Measurements from ENCODE around the gene DCANP1. TPM values are rescaled to one million over a fixed set of nuclear protein-coding genes. Genes with fewer than 3 reads are reported as not detected.

The DCANP1 gene
- total RNA-seq, 5 donors from 2014 or later (not counting 1 experiment from before 2014, with no cell fraction given), result not detected

GRCh38 chr5:135487037-135487395 is 39.9 kb upstream of the DCANP1 start:
- no peaks in the 10 kb centered on the region for H3K36me3 Mint-ChIP-seq
- no CpG with 5 or more reads among the region's 1 CpG for whole genome bisulfite sequencing (ENCODE audit: insufficient coverage)
- H3K27me3 ChIP-seq (replicated peaks in 1 of 2; ENCODE audit: control insufficient read depth in 2 of 2, extremely low read depth in 1 of 2, insufficient read depth in 2 of 2, low read length in 1 of 2), result peaks cover 6 to 77% of the 10 kb centered on the region in 2 experiments
- no peak overlapping the region for H3K27ac Mint-ChIP-seq
- no peaks in the 10 kb centered on the region for H3K36me3 ChIP-seq (ENCODE audit: control insufficient read depth in 2 of 2, extremely low read depth in 1 of 2, insufficient read depth in 1 of 2, low read length in 1 of 2)
- peaks cover 8 to 13% (median 10%) of the 10 kb centered on the region in 3 donors for H3K4me1 Mint-ChIP-seq
- no peak overlapping the region for H3K4me3 Mint-ChIP-seq
- no peaks in the 10 kb centered on the region for H3K9me3 ChIP-seq
- ChIA-PET POLR2A (no interaction called here), CTCF (no interaction called here)
- ATAC-seq (replicated peaks in 1 of 4) (no peak), DNase-seq (no peak)
- H3K9me3 Mint-ChIP-seq, result no peaks in the 10 kb centered on the region
- no peak overlapping the region for H3K4me3 ChIP-seq (ENCODE audit: control insufficient read depth in 1 of 2, extremely low read depth in 1 of 2, low read length in 1 of 2)
- peaks cover 0 to 2% of the 10 kb centered on the region in 2 experiments for H3K4me1 ChIP-seq (ENCODE audit: control insufficient read depth in 1 of 2, extremely low read depth in 1 of 2, insufficient read depth in 2 of 2, low read length in 2 of 2)
- H3K27ac ChIP-seq (ENCODE audit: low read length), result no peak overlapping the region
- H3K27me3 Mint-ChIP-seq, result peaks cover 43 to 71% of the 10 kb centered on the region in 2 donors

GRCh38 chr5:135486131-135487036 is 39.2 kb upstream of the DCANP1 start:
- no peak overlapping the region for H3K27ac ChIP-seq (ENCODE audit: low read length)
- Mint-ChIP-seq H3K27ac (no peak overlapping the region), H3K27me3 (peaks cover 43 to 68% of the 10 kb centered on the region in 2 donors), H3K36me3 (no peaks in the 10 kb centered on the region), H3K4me3 (no peak overlapping the region), H3K9me3 (no peaks in the 10 kb centered on the region), H3K4me1 (peaks cover 8 to 13% (median 10%) of the 10 kb centered on the region in 3 donors)
- no peak overlapping the region for H3K4me3 ChIP-seq (ENCODE audit: control insufficient read depth in 1 of 2, extremely low read depth in 1 of 2, low read length in 1 of 2)
- CTCF ChIA-PET, result no interaction called here
- POLR2A ChIA-PET, result no interaction called here
- H3K27me3 ChIP-seq (replicated peaks in 1 of 2; ENCODE audit: control insufficient read depth in 2 of 2, extremely low read depth in 1 of 2, insufficient read depth in 2 of 2, low read length in 1 of 2), result peaks cover 5 to 76% of the 10 kb centered on the region in 2 experiments
- ATAC-seq (replicated peaks in 1 of 4) (no peak), DNase-seq (no peak)
- WGBS (ENCODE audit: insufficient coverage), result 92% methylated on average over 5 of the region's 13 CpGs
- H3K4me1 ChIP-seq (ENCODE audit: control insufficient read depth in 1 of 2, extremely low read depth in 1 of 2, insufficient read depth in 2 of 2, low read length in 2 of 2), result peaks cover 0 to 2% of the 10 kb centered on the region in 2 experiments
- H3K9me3 ChIP-seq, result no peaks in the 10 kb centered on the region
- H3K36me3 ChIP-seq (ENCODE audit: control insufficient read depth in 2 of 2, extremely low read depth in 1 of 2, insufficient read depth in 1 of 2, low read length in 1 of 2), result no peaks in the 10 kb centered on the region

- Mint-ChIP-seq H3K4me1 (peaks cover 3 to 7% (median 5%) of the 10 kb centered on the region in 3 donors), H3K36me3 (no peaks in the 10 kb centered on the region), H3K9me3 (no peaks in the 10 kb centered on the region), H3K27ac (peak overlapping the region in 1 of 2 donors; percentile 44), H3K27me3 (peaks cover 40 to 57% of the 10 kb centered on the region in 2 donors), H3K4me3 (no peak overlapping the region)
- Histone ChIP-seq H3K27me3 (replicated peaks in 1 of 2; ENCODE audit: control insufficient read depth in 2 of 2, extremely low read depth in 1 of 2, insufficient read depth in 2 of 2, low read length in 1 of 2) (peaks cover 5 to 62% of the 10 kb centered on the region in 2 experiments), H3K9me3 (no peaks in the 10 kb centered on the region), H3K4me3 (ENCODE audit: control insufficient read depth in 1 of 2, extremely low read depth in 1 of 2, low read length in 1 of 2) (no peak overlapping the region), H3K36me3 (ENCODE audit: control insufficient read depth in 2 of 2, extremely low read depth in 1 of 2, insufficient read depth in 1 of 2, low read length in 1 of 2) (no peaks in the 10 kb centered on the region), H3K27ac (ENCODE audit: low read length) (no peak overlapping the region), H3K4me1 (ENCODE audit: control insufficient read depth in 1 of 2, extremely low read depth in 1 of 2, insufficient read depth in 2 of 2, low read length in 2 of 2) (no peaks in the 10 kb centered on the region)
- ATAC-seq (replicated peaks in 1 of 4) (no peak), DNase-seq (no peak)
- 66% methylated on average over 3 of the region's 5 CpGs for WGBS (ENCODE audit: insufficient coverage)
- CTCF ChIA-PET, result no interaction called here
- POLR2A ChIA-PET, result no interaction called here
Measured at GRCh38 chr5:135484674-135485086, 37.5 kb upstream of the DCANP1 start.

- H3K36me3 ChIP-seq (ENCODE audit: control insufficient read depth in 2 of 2, extremely low read depth in 1 of 2, insufficient read depth in 1 of 2, low read length in 1 of 2), result no peaks in the 10 kb centered on the region
- H3K4me1 ChIP-seq (ENCODE audit: control insufficient read depth in 1 of 2, extremely low read depth in 1 of 2, insufficient read depth in 2 of 2, low read length in 2 of 2), result no peaks in the 10 kb centered on the region
- no peaks in the 10 kb centered on the region for H3K9me3 ChIP-seq
- no peak for DNase-seq
- Mint-ChIP-seq H3K9me3 (no peaks in the 10 kb centered on the region), H3K36me3 (no peaks in the 10 kb centered on the region), H3K27me3 (peaks cover 37 to 51% of the 10 kb centered on the region in 2 donors), H3K4me3 (no peak overlapping the region), H3K4me1 (peaks cover 0 to 2% (median 0%) of the 10 kb centered on the region in 3 donors), H3K27ac (no peak overlapping the region)
- ATAC-seq (replicated peaks in 1 of 4), result no peak
- no CpG with 5 or more reads among the region's 1 CpG for WGBS (ENCODE audit: insufficient coverage)
- no peak overlapping the region for H3K27ac ChIP-seq (ENCODE audit: low read length)
- no peak overlapping the region for H3K4me3 ChIP-seq (ENCODE audit: control insufficient read depth in 1 of 2, extremely low read depth in 1 of 2, low read length in 1 of 2)
- ChIA-PET POLR2A (no interaction called here), CTCF (no interaction called here)
- H3K27me3 ChIP-seq (replicated peaks in 1 of 2; ENCODE audit: control insufficient read depth in 2 of 2, extremely low read depth in 1 of 2, insufficient read depth in 2 of 2, low read length in 1 of 2), result peaks cover 5 to 55% of the 10 kb centered on the region in 2 experiments
Measured at GRCh38 chr5:135483254-135483653, 36.1 kb upstream of the DCANP1 start.

GRCh38 chr5:135482381-135482933 is 35.3 kb upstream of the DCANP1 start:
- ChIA-PET POLR2A (no interaction called here), CTCF (no interaction called here)
- Histone ChIP-seq H3K27me3 (replicated peaks in 1 of 2; ENCODE audit: control insufficient read depth in 2 of 2, extremely low read depth in 1 of 2, insufficient read depth in 2 of 2, low read length in 1 of 2) (peaks cover 4 to 50% of the 10 kb centered on the region in 2 experiments), H3K4me3 (ENCODE audit: control insufficient read depth in 1 of 2, extremely low read depth in 1 of 2, low read length in 1 of 2) (no peak overlapping the region), H3K9me3 (no peaks in the 10 kb centered on the region), H3K36me3 (ENCODE audit: control insufficient read depth in 2 of 2, extremely low read depth in 1 of 2, insufficient read depth in 1 of 2, low read length in 1 of 2) (no peaks in the 10 kb centered on the region), H3K27ac (ENCODE audit: low read length) (no peak overlapping the region), H3K4me1 (ENCODE audit: control insufficient read depth in 1 of 2, extremely low read depth in 1 of 2, insufficient read depth in 2 of 2, low read length in 2 of 2) (no peaks in the 10 kb centered on the region)
- Mint-ChIP-seq H3K27me3 (peaks cover 29 to 44% of the 10 kb centered on the region in 2 donors), H3K4me3 (no peak overlapping the region), H3K4me1 (no peaks in the 10 kb centered on the region), H3K36me3 (no peaks in the 10 kb centered on the region), H3K9me3 (no peaks in the 10 kb centered on the region), H3K27ac (no peak overlapping the region)
- WGBS (ENCODE audit: insufficient coverage), result 79% methylated on average over 9 of the region's 9 CpGs
- no peak for DNase-seq
- ATAC-seq (replicated peaks in 1 of 4), result no peak

GRCh38 chr5:135481909-135482311 is 34.8 kb upstream of the DCANP1 start:
- no peak overlapping the region for H3K4me3 Mint-ChIP-seq
- WGBS (ENCODE audit: insufficient coverage), result 91% methylated on average over 4 of the region's 4 CpGs
- CTCF ChIA-PET, result no interaction called here

More at GRCh38 chr5:135481909-135482311, 34.8 kb upstream of the DCANP1 start:
- Mint-ChIP-seq H3K27me3 (peaks cover 23 to 39% of the 10 kb centered on the region in 2 donors), H3K9me3 (no peaks in the 10 kb centered on the region), H3K4me1 (no peaks in the 10 kb centered on the region), H3K36me3 (no peaks in the 10 kb centered on the region), H3K27ac (no peak overlapping the region)
- ATAC-seq (replicated peaks in 1 of 4) (no peak), DNase-seq (no peak)
- POLR2A ChIA-PET, result no interaction called here
- Histone ChIP-seq H3K36me3 (ENCODE audit: control insufficient read depth in 2 of 2, extremely low read depth in 1 of 2, insufficient read depth in 1 of 2, low read length in 1 of 2) (no peaks in the 10 kb centered on the region), H3K27me3 (replicated peaks in 1 of 2; ENCODE audit: control insufficient read depth in 2 of 2, extremely low read depth in 1 of 2, insufficient read depth in 2 of 2, low read length in 1 of 2) (peaks cover 3 to 45% of the 10 kb centered on the region in 2 experiments), H3K9me3 (no peaks in the 10 kb centered on the region), H3K4me1 (ENCODE audit: control insufficient read depth in 1 of 2, extremely low read depth in 1 of 2, insufficient read depth in 2 of 2, low read length in 2 of 2) (no peaks in the 10 kb centered on the region), H3K27ac (ENCODE audit: low read length) (no peak overlapping the region), H3K4me3 (ENCODE audit: control insufficient read depth in 1 of 2, extremely low read depth in 1 of 2, low read length in 1 of 2) (no peak overlapping the region)

Measured in T-cell (primary cell).